Omental fat pad (tissue), 4 donors: Measurements from ENCODE around the gene CELSR1. TPM values are rescaled to one million over a fixed set of nuclear protein-coding genes. Genes with fewer than 3 reads are reported as not detected.

ENCODE experiments used
- ATAC-seq: fragments of 150-250 bp; one replicate; pipeline ENCODE4 v1.9.1; 2016; ENCODE audit warnings: mild to moderate bottlenecking, moderate library complexity; ENCODE audit not compliant: low FRiP score
- DNase-seq: peaks from one replicate; pipeline ENCODE4 v3.0.0-alpha.2; 2019; ENCODE audit warnings: low spot score
- CTCF ChIP-seq, 3 donors: fragments of 450-650 bp; IDR thresholded peaks; one replicate each; pipeline ENCODE4 v1.5.1; 2016 to 2017; ENCODE audit warnings: antibody characterized with exemption in 3 of 3, mild to moderate bottlenecking in 3 of 3, moderate library complexity in 2 of 3
- total RNA-seq, 4 donors: library from RNA; depleted of rRNA; stranded (reverse); fragments of >200 nt; gene quantifications; one replicate each; pipeline ENCODE4 v1.1.0, GENCODE V29; 2016

CELSR1 gene
- total RNA-seq, 4 donors from 2014 or later = 1.3 to 5.9 (median 2.7) TPM

GRCh38 chr22:46379066-46379930 is 158.1 kb downstream of the CELSR1 start:
- no peak for ATAC-seq
- no peak for DNase-seq

GRCh38 chr22:46378426-46379065 is 158.9 kb downstream of the CELSR1 start:
- DNase-seq = no peak
- no peak for ATAC-seq
- TF ChIP-seq CTCF (IDR thresholded peaks at IDR 0.05) = no peak

More at GRCh38 chr22:46379066-46379930, 158.1 kb downstream of the CELSR1 start:
- no peak for TF ChIP-seq CTCF (IDR thresholded peaks at IDR 0.05)

GRCh38 chr22:46377525-46378425 is 159.6 kb downstream of the CELSR1 start:
- ATAC-seq = no peak

GRCh38 chr22:46376908-46377524 is 160.4 kb downstream of the CELSR1 start:
- TF ChIP-seq CTCF (IDR thresholded peaks at IDR 0.05) = no peak
- ATAC-seq (no peak), DNase-seq (no peak)

More at GRCh38 chr22:46377525-46378425, 159.6 kb downstream of the CELSR1 start:
- TF ChIP-seq CTCF (IDR thresholded peaks at IDR 0.05) = no peak
- no peak for DNase-seq

GRCh38 chr22:46376111-46376510 is 161.3 kb downstream of the CELSR1 start:
- ATAC-seq = no peak
- no peak for DNase-seq
- TF ChIP-seq CTCF (IDR thresholded peaks at IDR 0.05) = no peak

GRCh38 chr22:46374663-46375474 is 162.6 kb downstream of the CELSR1 start:
- no peak for TF ChIP-seq CTCF (IDR thresholded peaks at IDR 0.05)
- ATAC-seq = no peak
- DNase-seq = no peak
